ENCODE results near the gene CYP2R1. TPM values are rescaled to one million over a fixed set of nuclear protein-coding genes. Genes with fewer than 3 reads are reported as not detected.
A peak's percentile ranks its signal among the peaks of the same experiment; 100 is the strongest.

CYP2R1 gene
- total RNA-seq, 1 experiment from 2014 or later, result 18.3 TPM

DNA sequence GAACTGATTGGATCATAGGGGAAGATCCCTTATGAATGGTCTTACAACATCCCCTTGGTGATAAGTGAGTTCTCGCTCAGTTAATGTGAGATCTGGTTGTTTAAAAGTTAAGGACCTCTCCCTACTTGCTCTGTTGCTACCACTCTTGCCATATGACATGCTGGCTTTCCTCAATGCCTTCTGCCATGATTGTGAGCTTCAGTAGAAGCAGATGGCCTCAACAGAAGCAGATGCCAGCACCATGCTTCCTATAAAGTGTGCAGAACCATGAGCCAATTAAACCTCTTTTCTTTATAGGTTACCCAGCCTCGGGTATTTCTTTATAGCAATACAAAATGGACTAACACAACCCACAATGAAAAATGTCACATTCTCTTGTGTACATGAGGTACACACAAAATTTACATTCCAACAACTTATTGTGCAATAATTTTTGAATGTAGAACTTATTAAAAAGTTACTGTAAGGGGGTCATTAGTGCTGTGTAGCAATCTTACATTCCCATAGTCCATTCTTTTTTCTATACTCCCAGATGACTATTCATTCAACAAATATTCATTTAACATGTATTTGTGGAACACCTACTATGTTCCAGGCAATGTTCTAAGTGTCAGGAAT lies 10.3 kb downstream of the CYP2R1 start:
- DNase-seq (ENCODE audit: low read depth, low spot score) (no peak), ATAC-seq (no peak)
- Histone ChIP-seq H3K4me3 (replicated peaks in 1 of 2; ENCODE audit: low read depth in 1 of 2, low read length in 2 of 2) (no peak overlapping the region), H3K9ac (ENCODE audit: low read length) (no peak overlapping the region), H3K4me1 (ENCODE audit: control insufficient read depth in 1 of 2, insufficient read depth in 2 of 2, low read length in 2 of 2) (no peaks in the 10 kb centered on the region), H3K9me3 (ENCODE audit: control insufficient read depth in 1 of 2, insufficient read depth in 1 of 2, low read depth in 1 of 2, low read length in 2 of 2) (no peaks in the 10 kb centered on the region), H3K27ac (ENCODE audit: low read depth, low read length) (no peak overlapping the region), H3K9me2 (ENCODE audit: insufficient read depth) (no peaks in the 10 kb centered on the region), H2AFZ (ENCODE audit: low read depth, low read length, poor library complexity, severe bottlenecking) (no peak overlapping the region), H3K4me2 (ENCODE audit: low read length) (no peak overlapping the region), H4K20me1 (ENCODE audit: insufficient read depth) (no peaks in the 10 kb centered on the region), H3K27me3 (ENCODE audit: insufficient read depth, low read length) (no peaks in the 10 kb centered on the region), H3K79me2 (ENCODE audit: insufficient read depth, low read length) (no peaks in the 10 kb centered on the region), H3K36me3 (ENCODE audit: control insufficient read depth in 1 of 2, insufficient read depth in 2 of 2, low read length in 2 of 2) (no peaks in the 10 kb centered on the region; a peak in 1 of 4 replicates)
- BruUV-seq (replicated peaks), result no TSS peak
- TF ChIP-seq SIN3A (IDR thresholded peaks at IDR 0.05; ENCODE audit: low read depth) (no peak), POLR2A (IDR thresholded peaks at IDR 0.05; ENCODE audit: borderline replicate concordance, extremely low read depth, insufficient read depth, insufficient read length) (no peak), TCF7L2 (IDR thresholded peaks at IDR 0.05; ENCODE audit: borderline replicate concordance, extremely low read depth, insufficient read depth, insufficient read length) (no peak)
- TF ChIP-seq, protein P1, sequence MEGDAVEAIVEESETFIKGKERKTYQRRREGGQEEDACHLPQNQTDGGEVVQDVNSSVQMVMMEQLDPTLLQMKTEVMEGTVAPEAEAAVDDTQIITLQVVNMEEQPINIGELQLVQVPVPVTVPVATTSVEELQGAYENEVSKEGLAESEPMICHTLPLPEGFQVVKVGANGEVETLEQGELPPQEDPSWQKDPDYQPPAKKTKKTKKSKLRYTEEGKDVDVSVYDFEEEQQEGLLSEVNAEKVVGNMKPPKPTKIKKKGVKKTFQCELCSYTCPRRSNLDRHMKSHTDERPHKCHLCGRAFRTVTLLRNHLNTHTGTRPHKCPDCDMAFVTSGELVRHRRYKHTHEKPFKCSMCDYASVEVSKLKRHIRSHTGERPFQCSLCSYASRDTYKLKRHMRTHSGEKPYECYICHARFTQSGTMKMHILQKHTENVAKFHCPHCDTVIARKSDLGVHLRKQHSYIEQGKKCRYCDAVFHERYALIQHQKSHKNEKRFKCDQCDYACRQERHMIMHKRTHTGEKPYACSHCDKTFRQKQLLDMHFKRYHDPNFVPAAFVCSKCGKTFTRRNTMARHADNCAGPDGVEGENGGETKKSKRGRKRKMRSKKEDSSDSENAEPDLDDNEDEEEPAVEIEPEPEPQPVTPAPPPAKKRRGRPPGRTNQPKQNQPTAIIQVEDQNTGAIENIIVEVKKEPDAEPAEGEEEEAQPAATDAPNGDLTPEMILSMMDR (IDR thresholded peaks at IDR 0.05 in 2 of 3, conservative IDR thresholded peaks at IDR 0.05 in 1 of 3; ENCODE audit: borderline replicate concordance in 1 of 3, insufficient read depth in 1 of 3, low read depth in 2 of 3, low read length in 2 of 3), result no peak
- ChIA-PET CTCF (no interaction called here), RAD21 (ENCODE audit: low non-redundant PET in 1 of 2, low total read pairs in 2 of 2, uncharacterized antibody in 2 of 2, unreplicated experiment in 2 of 2) (no interaction called here), POLR2A (interaction anchor here (1.1 kb wide), 1 partner anchor 10 kb away, joined by 3 read pairs; the partner anchor contains the start of gene CYP2R1)
- intact Hi-C loops (cut with micrococcal nuclease), result no loop called here

DNA sequence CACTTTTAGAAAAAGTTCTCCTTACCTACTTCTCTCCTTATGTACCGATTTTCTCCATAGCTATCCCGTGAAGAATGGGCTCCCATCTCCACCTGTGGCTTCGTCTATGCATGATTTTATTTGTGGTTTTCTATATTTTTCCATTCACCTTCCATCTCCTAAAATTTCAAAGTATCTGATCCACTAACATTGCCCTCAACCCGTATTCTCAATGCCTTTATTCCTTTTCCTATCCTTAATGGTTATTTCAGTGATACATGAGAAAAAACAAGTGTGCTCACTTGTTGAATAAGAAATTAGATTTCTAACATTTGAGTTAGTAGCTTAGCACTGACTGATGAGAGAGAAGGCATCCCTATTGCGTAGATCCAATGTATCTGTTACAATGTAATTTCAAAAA lies 16.9 kb downstream of the CYP2R1 start:
- DNase-seq (ENCODE audit: low read depth, low spot score), result no peak
- BruUV-seq (replicated peaks), result TSS peak; percentile 17
- H3K36me3 ChIP-seq (ENCODE audit: control insufficient read depth in 1 of 2, insufficient read depth in 2 of 2, low read length in 2 of 2), result no peaks in the 10 kb centered on the region; a peak in 1 of 4 replicates

More for the DNA sequence above, 16.9 kb downstream of the CYP2R1 start:
- ChIA-PET RAD21 (ENCODE audit: low non-redundant PET in 1 of 2, low total read pairs in 2 of 2, uncharacterized antibody in 2 of 2, unreplicated experiment in 2 of 2) (no interaction called here), CTCF (no interaction called here), POLR2A (no interaction called here)
- no peaks in the 10 kb centered on the region for H3K79me2 ChIP-seq (ENCODE audit: insufficient read depth, low read length)
- 0 out of 4 replicates have a peak, but pooled peaks cover 0 to 2% of the 10 kb centered on the region in 2 experiments for H3K4me1 ChIP-seq (ENCODE audit: control insufficient read depth in 1 of 2, insufficient read depth in 2 of 2, low read length in 2 of 2)
- TF ChIP-seq, protein P2, sequence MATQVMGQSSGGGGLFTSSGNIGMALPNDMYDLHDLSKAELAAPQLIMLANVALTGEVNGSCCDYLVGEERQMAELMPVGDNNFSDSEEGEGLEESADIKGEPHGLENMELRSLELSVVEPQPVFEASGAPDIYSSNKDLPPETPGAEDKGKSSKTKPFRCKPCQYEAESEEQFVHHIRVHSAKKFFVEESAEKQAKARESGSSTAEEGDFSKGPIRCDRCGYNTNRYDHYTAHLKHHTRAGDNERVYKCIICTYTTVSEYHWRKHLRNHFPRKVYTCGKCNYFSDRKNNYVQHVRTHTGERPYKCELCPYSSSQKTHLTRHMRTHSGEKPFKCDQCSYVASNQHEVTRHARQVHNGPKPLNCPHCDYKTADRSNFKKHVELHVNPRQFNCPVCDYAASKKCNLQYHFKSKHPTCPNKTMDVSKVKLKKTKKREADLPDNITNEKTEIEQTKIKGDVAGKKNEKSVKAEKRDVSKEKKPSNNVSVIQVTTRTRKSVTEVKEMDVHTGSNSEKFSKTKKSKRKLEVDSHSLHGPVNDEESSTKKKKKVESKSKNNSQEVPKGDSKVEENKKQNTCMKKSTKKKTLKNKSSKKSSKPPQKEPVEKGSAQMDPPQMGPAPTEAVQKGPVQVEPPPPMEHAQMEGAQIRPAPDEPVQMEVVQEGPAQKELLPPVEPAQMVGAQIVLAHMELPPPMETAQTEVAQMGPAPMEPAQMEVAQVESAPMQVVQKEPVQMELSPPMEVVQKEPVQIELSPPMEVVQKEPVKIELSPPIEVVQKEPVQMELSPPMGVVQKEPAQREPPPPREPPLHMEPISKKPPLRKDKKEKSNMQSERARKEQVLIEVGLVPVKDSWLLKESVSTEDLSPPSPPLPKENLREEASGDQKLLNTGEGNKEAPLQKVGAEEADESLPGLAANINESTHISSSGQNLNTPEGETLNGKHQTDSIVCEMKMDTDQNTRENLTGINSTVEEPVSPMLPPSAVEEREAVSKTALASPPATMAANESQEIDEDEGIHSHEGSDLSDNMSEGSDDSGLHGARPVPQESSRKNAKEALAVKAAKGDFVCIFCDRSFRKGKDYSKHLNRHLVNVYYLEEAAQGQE (IDR thresholded peaks at IDR 0.05; ENCODE audit: low read depth), result no peak
- TF ChIP-seq EZH2 (IDR thresholded peaks at IDR 0.05) (no peak), CEBPB (IDR thresholded peaks at IDR 0.05; ENCODE audit: low read depth) (no peak), JUND (IDR thresholded peaks at IDR 0.05) (no peak), ZFX (IDR thresholded peaks at IDR 0.05) (no peak), SP1 (IDR thresholded peaks at IDR 0.05; ENCODE audit: low read depth) (no peak), SRF (IDR thresholded peaks at IDR 0.05; ENCODE audit: low read depth) (no peak)
- TF ChIP-seq, protein P3, sequence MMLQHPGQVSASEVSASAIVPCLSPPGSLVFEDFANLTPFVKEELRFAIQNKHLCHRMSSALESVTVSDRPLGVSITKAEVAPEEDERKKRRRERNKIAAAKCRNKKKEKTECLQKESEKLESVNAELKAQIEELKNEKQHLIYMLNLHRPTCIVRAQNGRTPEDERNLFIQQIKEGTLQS (IDR thresholded peaks at IDR 0.05), result no peak
- TF ChIP-seq, protein P4, sequence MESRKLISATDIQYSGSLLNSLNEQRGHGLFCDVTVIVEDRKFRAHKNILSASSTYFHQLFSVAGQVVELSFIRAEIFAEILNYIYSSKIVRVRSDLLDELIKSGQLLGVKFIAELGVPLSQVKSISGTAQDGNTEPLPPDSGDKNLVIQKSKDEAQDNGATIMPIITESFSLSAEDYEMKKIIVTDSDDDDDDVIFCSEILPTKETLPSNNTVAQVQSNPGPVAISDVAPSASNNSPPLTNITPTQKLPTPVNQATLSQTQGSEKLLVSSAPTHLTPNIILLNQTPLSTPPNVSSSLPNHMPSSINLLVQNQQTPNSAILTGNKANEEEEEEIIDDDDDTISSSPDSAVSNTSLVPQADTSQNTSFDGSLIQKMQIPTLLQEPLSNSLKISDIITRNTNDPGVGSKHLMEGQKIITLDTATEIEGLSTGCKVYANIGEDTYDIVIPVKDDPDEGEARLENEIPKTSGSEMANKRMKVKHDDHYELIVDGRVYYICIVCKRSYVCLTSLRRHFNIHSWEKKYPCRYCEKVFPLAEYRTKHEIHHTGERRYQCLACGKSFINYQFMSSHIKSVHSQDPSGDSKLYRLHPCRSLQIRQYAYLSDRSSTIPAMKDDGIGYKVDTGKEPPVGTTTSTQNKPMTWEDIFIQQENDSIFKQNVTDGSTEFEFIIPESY (IDR thresholded peaks at IDR 0.05; ENCODE audit: extremely low read depth, insufficient replicate concordance, low read length), result no peak
- no peak overlapping the region for H3K27ac ChIP-seq (ENCODE audit: low read depth, low read length)
- ATAC-seq, result no peak
- H3K9ac ChIP-seq (ENCODE audit: low read length), result no peak overlapping the region
- no peak overlapping the region for H3K4me3 ChIP-seq (replicated peaks in 1 of 2; ENCODE audit: low read depth in 1 of 2, low read length in 2 of 2)
- H3K27me3 ChIP-seq (ENCODE audit: insufficient read depth, low read length), result no peaks in the 10 kb centered on the region
- no peaks in the 10 kb centered on the region for H3K9me2 ChIP-seq (ENCODE audit: insufficient read depth)
- no peak overlapping the region for H3K4me2 ChIP-seq (ENCODE audit: low read length)
- no peaks in the 10 kb centered on the region for H3K9me3 ChIP-seq (ENCODE audit: control insufficient read depth in 1 of 2, insufficient read depth in 1 of 2, low read depth in 1 of 2, low read length in 2 of 2)
- H2AFZ ChIP-seq (ENCODE audit: low read depth, low read length, poor library complexity, severe bottlenecking), result no peak overlapping the region
- intact Hi-C loops (cut with micrococcal nuclease), result no loop called here
- no peaks in the 10 kb centered on the region for H4K20me1 ChIP-seq (ENCODE audit: insufficient read depth)

Data from HCT116 (cell line).